IMR-90 (cell line): Measurements from ENCODE around the gene ASTN2.

Experiments
- CEBPB ChIP-seq: IDR thresholded peaks from 2 replicates; pipeline ENCODE4 v1.6.1; 2012; ENCODE audit warnings: low read depth, low read length, improper control_type of control experiment
- MAFK ChIP-seq: IDR thresholded peaks from 2 replicates; pipeline ENCODE4 v1.6.1; 2012; ENCODE audit warnings: low read depth, low read length, improper control_type of control experiment
- MXI1 ChIP-seq: IDR thresholded peaks from 2 replicates; pipeline ENCODE4 v1.6.1; 2012; ENCODE audit warnings: low read depth, mild to moderate bottlenecking, low read length, moderate library complexity, borderline replicate concordance
- POLR2A ChIP-seq: IDR thresholded peaks from 2 replicates; pipeline ENCODE4 v1.6.1; 2012; ENCODE audit warnings: mild to moderate bottlenecking, low read depth, low read length
- SMC3 ChIP-seq: fragments of 150-350 bp; IDR thresholded peaks from 2 replicates; pipeline ENCODE4 v1.6.1; 2016; ENCODE audit warnings: low read depth, mild to moderate bottlenecking, antibody characterized with exemption, low read length, moderate library complexity
- TF ChIP-seq, protein P1 (sequence below): conservative IDR thresholded peaks from 2 replicates; pipeline ENCODE4 v1.5.1; 2012; ENCODE audit warnings: mild to moderate bottlenecking, low read depth, low read length, improper control_type of control experiment
- TF ChIP-seq, protein P2 (sequence below): fragments of 150-350 bp; IDR thresholded peaks from 2 replicates; pipeline ENCODE4 v1.6.1; 2016; ENCODE audit warnings: low read depth, mild to moderate bottlenecking, low read length, moderate library complexity, borderline replicate concordance

DNA sequence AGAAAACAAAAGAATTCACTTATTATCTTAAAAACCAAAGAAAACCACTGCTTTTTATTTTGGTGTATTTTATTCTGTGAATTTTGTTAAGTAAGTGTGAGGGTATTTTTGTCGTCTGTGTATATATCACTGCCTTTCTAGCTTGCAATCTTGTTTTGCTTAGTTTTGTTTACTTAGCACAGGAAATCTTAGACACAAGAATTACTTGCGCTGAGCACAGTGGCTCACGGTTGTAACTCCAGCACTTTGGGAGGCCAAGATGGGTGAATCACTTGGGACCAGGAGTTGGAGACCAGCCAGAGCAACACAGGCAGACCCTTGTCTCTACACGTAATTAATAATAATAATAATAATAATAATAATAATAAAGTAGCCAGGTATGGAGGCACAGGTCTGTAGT lies 1030.9 kb downstream of the ASTN2 start:
- TF ChIP-seq, protein P1, sequence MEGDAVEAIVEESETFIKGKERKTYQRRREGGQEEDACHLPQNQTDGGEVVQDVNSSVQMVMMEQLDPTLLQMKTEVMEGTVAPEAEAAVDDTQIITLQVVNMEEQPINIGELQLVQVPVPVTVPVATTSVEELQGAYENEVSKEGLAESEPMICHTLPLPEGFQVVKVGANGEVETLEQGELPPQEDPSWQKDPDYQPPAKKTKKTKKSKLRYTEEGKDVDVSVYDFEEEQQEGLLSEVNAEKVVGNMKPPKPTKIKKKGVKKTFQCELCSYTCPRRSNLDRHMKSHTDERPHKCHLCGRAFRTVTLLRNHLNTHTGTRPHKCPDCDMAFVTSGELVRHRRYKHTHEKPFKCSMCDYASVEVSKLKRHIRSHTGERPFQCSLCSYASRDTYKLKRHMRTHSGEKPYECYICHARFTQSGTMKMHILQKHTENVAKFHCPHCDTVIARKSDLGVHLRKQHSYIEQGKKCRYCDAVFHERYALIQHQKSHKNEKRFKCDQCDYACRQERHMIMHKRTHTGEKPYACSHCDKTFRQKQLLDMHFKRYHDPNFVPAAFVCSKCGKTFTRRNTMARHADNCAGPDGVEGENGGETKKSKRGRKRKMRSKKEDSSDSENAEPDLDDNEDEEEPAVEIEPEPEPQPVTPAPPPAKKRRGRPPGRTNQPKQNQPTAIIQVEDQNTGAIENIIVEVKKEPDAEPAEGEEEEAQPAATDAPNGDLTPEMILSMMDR, result no peak
- TF ChIP-seq MAFK (no peak), POLR2A (no peak), CEBPB (no peak), SMC3 (no peak), MXI1 (no peak)
- TF ChIP-seq, protein P2, sequence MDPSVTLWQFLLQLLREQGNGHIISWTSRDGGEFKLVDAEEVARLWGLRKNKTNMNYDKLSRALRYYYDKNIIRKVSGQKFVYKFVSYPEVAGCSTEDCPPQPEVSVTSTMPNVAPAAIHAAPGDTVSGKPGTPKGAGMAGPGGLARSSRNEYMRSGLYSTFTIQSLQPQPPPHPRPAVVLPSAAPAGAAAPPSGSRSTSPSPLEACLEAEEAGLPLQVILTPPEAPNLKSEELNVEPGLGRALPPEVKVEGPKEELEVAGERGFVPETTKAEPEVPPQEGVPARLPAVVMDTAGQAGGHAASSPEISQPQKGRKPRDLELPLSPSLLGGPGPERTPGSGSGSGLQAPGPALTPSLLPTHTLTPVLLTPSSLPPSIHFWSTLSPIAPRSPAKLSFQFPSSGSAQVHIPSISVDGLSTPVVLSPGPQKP, result no peak
